ENCODE results near the gene RTN4. TPM values are rescaled to one million over a fixed set of nuclear protein-coding genes. Genes with fewer than 3 reads are reported as not detected.
"Not testable (repeated sequence)": the region's sequence is repeated elsewhere in the genome, so short reads cannot be mapped to it uniquely, and the experiment has no call there.

Gene RTN4
- total RNA-seq, 1 experiment from 2014 or later, result 513 TPM

DNA sequence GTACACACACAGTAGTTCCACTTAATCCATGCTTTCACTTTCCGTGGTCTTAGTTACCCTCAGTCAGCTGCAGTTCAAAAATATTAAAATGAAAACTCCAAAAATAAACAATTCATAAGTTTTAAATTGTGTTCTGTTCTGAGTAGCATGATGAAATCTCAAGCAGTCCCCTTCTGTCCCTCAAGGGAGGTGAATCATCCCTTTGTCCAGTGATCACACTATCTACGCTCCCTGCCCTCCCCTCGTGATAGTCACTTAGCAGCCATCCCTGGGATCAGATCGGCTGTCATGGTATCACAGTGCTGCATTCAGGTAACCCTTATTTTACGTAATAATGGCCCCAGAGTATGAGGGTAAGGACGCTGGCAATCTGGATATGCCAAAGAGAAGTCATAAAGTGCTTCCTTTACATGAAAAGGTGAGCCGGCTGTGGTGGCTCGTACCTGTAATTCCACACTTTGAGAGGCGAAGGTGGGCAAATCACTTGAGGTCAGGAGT is 5.8 kb upstream of the RTN4 start:
- ATAC-seq (no peak), DNase-seq (ENCODE audit: low read depth, low spot score) (no peak)
- in situ Hi-C loops (cut with HindIII; ENCODE audit: low pct_unique_long_range_greater_than_20kb, low sequenced_read_pairs) (no loop called here), intact Hi-C loops (cut with micrococcal nuclease; ENCODE audit: unreplicated experiment) (no loop called here)
- Histone ChIP-seq H3K4me1 (ENCODE audit: control insufficient read depth, insufficient read depth, low read length) (peaks cover 10% of the 10 kb centered on the region), H3K4me3 (ENCODE audit: low read depth in 2 of 2, low read length in 2 of 2) (no peak overlapping the region), H3K27me3 (ENCODE audit: control insufficient read depth, insufficient read depth, low read length) (no peaks in the 10 kb centered on the region), H3K9me3 (ENCODE audit: control insufficient read depth, insufficient read depth, low read depth, low read length) (no peaks in the 10 kb centered on the region), H3K36me3 (ENCODE audit: control insufficient read depth, insufficient read depth, low read length) (no peaks in the 10 kb centered on the region), H3K27ac (ENCODE audit: low read length) (no peak overlapping the region)
- TF ChIP-seq TCF7L2 (IDR thresholded peaks at IDR 0.05; ENCODE audit: low read depth, low read length), result no peak
- no peak for TF ChIP-seq POLR2AphosphoS5 (IDR thresholded peaks at IDR 0.05; ENCODE audit: low read depth, low read length)
- TF ChIP-seq SIN3A (IDR thresholded peaks at IDR 0.05; ENCODE audit: borderline replicate concordance, insufficient read depth, low read depth, low read length), result no peak
- TF ChIP-seq, protein P1, sequence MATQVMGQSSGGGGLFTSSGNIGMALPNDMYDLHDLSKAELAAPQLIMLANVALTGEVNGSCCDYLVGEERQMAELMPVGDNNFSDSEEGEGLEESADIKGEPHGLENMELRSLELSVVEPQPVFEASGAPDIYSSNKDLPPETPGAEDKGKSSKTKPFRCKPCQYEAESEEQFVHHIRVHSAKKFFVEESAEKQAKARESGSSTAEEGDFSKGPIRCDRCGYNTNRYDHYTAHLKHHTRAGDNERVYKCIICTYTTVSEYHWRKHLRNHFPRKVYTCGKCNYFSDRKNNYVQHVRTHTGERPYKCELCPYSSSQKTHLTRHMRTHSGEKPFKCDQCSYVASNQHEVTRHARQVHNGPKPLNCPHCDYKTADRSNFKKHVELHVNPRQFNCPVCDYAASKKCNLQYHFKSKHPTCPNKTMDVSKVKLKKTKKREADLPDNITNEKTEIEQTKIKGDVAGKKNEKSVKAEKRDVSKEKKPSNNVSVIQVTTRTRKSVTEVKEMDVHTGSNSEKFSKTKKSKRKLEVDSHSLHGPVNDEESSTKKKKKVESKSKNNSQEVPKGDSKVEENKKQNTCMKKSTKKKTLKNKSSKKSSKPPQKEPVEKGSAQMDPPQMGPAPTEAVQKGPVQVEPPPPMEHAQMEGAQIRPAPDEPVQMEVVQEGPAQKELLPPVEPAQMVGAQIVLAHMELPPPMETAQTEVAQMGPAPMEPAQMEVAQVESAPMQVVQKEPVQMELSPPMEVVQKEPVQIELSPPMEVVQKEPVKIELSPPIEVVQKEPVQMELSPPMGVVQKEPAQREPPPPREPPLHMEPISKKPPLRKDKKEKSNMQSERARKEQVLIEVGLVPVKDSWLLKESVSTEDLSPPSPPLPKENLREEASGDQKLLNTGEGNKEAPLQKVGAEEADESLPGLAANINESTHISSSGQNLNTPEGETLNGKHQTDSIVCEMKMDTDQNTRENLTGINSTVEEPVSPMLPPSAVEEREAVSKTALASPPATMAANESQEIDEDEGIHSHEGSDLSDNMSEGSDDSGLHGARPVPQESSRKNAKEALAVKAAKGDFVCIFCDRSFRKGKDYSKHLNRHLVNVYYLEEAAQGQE (IDR thresholded peaks at IDR 0.05; ENCODE audit: insufficient read depth in 1 of 2, low read depth in 2 of 2, low read length in 1 of 2), result no peak
- TF ChIP-seq, protein P2, sequence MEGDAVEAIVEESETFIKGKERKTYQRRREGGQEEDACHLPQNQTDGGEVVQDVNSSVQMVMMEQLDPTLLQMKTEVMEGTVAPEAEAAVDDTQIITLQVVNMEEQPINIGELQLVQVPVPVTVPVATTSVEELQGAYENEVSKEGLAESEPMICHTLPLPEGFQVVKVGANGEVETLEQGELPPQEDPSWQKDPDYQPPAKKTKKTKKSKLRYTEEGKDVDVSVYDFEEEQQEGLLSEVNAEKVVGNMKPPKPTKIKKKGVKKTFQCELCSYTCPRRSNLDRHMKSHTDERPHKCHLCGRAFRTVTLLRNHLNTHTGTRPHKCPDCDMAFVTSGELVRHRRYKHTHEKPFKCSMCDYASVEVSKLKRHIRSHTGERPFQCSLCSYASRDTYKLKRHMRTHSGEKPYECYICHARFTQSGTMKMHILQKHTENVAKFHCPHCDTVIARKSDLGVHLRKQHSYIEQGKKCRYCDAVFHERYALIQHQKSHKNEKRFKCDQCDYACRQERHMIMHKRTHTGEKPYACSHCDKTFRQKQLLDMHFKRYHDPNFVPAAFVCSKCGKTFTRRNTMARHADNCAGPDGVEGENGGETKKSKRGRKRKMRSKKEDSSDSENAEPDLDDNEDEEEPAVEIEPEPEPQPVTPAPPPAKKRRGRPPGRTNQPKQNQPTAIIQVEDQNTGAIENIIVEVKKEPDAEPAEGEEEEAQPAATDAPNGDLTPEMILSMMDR (IDR thresholded peaks at IDR 0.05), result no peak
- no TSS peak for BruUV-seq (replicated peaks)
- CTCF ChIA-PET, result no interaction called here
- POLR2A ChIA-PET, result no interaction called here

DNA sequence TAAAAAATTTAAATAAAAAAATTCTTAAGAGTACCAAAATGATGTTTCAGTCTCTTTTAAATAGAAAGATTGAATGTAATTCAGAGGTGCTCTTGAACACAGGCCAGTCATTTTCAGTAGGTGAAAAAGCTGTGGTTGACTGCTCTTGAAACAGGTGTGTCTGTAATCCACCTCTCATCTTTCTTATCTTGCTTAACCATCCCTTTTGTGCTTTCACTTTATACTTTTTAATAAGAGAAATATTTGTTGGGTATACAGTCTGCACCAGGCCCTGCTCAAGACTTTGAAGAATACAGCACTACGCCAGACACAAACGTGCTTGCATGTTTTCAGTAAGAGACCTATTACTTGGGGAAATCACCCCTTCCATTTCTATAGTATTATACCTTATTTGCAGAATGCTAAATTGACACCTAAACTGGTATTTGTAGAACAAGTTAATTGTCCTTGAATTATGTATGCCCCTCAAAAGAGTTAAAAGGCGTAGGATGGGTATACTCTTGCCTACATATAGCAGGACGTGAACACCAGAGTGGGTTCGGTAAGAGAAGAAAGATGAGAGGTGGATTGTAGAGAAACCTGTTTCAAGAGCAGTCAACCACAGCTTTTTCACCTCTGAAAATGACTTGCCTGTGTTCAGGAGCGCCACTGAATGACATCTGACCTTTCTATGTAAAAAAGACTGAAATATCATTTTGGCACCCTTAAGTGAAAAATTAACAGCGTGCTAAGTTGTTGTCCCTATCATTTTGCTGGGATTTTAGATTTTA is 4.0 kb upstream of the RTN4 start:
- Histone ChIP-seq H3K27ac (ENCODE audit: low read length) (peak overlapping the region; percentile 48; the same call in 1 of the 2 replicates), H3K9me3 (ENCODE audit: control insufficient read depth, insufficient read depth, low read depth, low read length) (no peaks in the 10 kb centered on the region), H3K27me3 (ENCODE audit: control insufficient read depth, insufficient read depth, low read length) (no peaks in the 10 kb centered on the region), H3K36me3 (ENCODE audit: control insufficient read depth, insufficient read depth, low read length) (no peaks in the 10 kb centered on the region; the same call in 1 of the 2 replicates), H3K4me1 (ENCODE audit: control insufficient read depth, insufficient read depth, low read length) (peaks cover 10% of the 10 kb centered on the region), H3K4me3 (ENCODE audit: low read depth in 2 of 2, low read length in 2 of 2) (no peak overlapping the region)
- ChIA-PET CTCF (no interaction called here), POLR2A (interaction anchor here (0.6 kb wide), 2 partner anchors 56 to 175 kb away, joined by 7 read pairs; no protein-coding TSS in a partner anchor)
- no peak for DNase-seq (ENCODE audit: low read depth, low spot score)
- ATAC-seq, result no peak
- TF ChIP-seq, protein P2 (IDR thresholded peaks at IDR 0.05), result no peak
- TF ChIP-seq POLR2AphosphoS5 (IDR thresholded peaks at IDR 0.05; ENCODE audit: low read depth, low read length) (no peak), TCF7L2 (IDR thresholded peaks at IDR 0.05; ENCODE audit: low read depth, low read length) (no peak), SIN3A (IDR thresholded peaks at IDR 0.05; ENCODE audit: borderline replicate concordance, insufficient read depth, low read depth, low read length) (no peak)
- TF ChIP-seq, protein P1 (IDR thresholded peaks at IDR 0.05; ENCODE audit: insufficient read depth in 1 of 2, low read depth in 2 of 2, low read length in 1 of 2), result no peak
- intact Hi-C loops (cut with micrococcal nuclease; ENCODE audit: unreplicated experiment), result loop anchor here (5.0 kb wide), 1 partner anchor 53 kb away; no protein-coding TSS in a partner anchor
- in situ Hi-C loops (cut with HindIII; ENCODE audit: low pct_unique_long_range_greater_than_20kb, low sequenced_read_pairs), result no loop called here
- BruUV-seq (replicated peaks), result no TSS peak

DNA sequence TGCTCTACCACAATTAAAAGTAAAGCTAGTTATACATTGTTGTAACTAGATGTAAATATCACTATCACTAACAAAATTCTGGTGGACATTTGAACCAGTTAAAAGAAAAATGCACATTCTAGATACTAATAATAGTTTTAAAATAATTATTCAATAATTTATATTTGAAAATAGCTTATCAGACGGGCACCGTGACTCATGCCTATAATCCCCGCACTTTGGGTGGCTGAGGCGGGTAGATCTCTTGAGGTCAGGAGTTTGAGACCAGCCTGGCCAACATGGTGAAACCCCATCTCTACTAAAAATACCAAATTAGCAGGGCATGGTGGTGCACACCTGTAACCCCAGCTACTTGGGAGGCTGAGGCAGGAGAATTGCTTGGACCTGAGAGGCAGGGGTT is 3.0 kb upstream of the RTN4 start:
- H3K4me3 ChIP-seq (ENCODE audit: low read depth in 2 of 2, low read length in 2 of 2); H3K27ac ChIP-seq (ENCODE audit: low read length); POLR2A ChIA-PET; DNase-seq (ENCODE audit: low read depth, low spot score); ATAC-seq; in situ Hi-C loops (cut with HindIII; ENCODE audit: low pct_unique_long_range_greater_than_20kb, low sequenced_read_pairs); BruUV-seq (replicated peaks); H3K36me3 ChIP-seq (ENCODE audit: control insufficient read depth, insufficient read depth, low read length); H3K9me3 ChIP-seq (ENCODE audit: control insufficient read depth, insufficient read depth, low read depth, low read length); H3K4me1 ChIP-seq (ENCODE audit: control insufficient read depth, insufficient read depth, low read length); H3K27me3 ChIP-seq (ENCODE audit: control insufficient read depth, insufficient read depth, low read length): not testable (repeated sequence)
- CTCF ChIA-PET, result interaction anchor here (0.8 kb wide), 1 partner anchor 114 kb away, joined by 3 read pairs; no protein-coding TSS in a partner anchor
- intact Hi-C loops (cut with micrococcal nuclease; ENCODE audit: unreplicated experiment), result loop anchor here (5.0 kb wide), 1 partner anchor 54 kb away; no protein-coding TSS in a partner anchor

All from Panc1 (cell line).